Mononuclear cell (primary cell): ENCODE results near the gene SLC38A10. TPM values are rescaled to one million over a fixed set of nuclear protein-coding genes. Genes with fewer than 3 reads are reported as not detected.

Source experiments
- H3K27me3 ChIP-seq: 2 replicates; pipeline ENCODE4 v1.6.0; 2011; ENCODE audit warnings: low read length, control low read depth; ENCODE audit not compliant: insufficient read depth
- H3K4me1 ChIP-seq: 2 replicates; pipeline ENCODE4 v1.5.1; 2011; ENCODE audit warnings: mild to moderate bottlenecking, low read length, control low read depth; ENCODE audit not compliant: insufficient read depth
- H3K4me3 ChIP-seq: 2 replicates; pipeline ENCODE4 v1.5.1; 2011; ENCODE audit warnings: mild to moderate bottlenecking, low read length, moderate library complexity
- H3K9me3 ChIP-seq: 2 replicates; pipeline ENCODE4 v1.5.1; 2011; ENCODE audit warnings: low read depth, mild to moderate bottlenecking, control low read depth, low read length
- total RNA-seq: library from RNA; depleted of rRNA; stranded (reverse); fragments of >200 nt; gene quantifications from one replicate; pipeline ENCODE4 v1.2.3, GENCODE V29; 2012

The SLC38A10 gene
- total RNA-seq, 1 donor, result 30.9 TPM

DNA sequence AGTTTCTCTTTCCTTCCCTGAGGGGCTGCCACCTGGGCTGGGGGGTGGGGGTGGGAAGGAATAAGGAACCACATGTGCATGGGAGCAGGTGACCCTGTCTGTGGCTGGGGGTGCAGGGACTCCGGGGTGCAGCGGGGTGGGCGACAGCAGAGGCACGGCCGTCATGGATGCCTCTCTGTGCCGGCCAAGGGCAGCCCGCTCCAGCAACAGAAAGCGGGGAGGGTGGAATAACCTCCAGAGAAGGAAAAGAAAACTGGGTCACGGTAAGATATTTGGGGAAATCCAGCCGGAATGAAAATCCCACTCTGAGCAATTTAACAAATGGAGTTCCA lies 51.8 kb downstream of the SLC38A10 start:
- H3K9me3 ChIP-seq, result no peaks in the 10 kb centered on the region
- peaks cover 18% of the 10 kb centered on the region for H3K4me1 ChIP-seq
- no peak overlapping the region for H3K4me3 ChIP-seq
- H3K27me3 ChIP-seq, result no peaks in the 10 kb centered on the region

DNA sequence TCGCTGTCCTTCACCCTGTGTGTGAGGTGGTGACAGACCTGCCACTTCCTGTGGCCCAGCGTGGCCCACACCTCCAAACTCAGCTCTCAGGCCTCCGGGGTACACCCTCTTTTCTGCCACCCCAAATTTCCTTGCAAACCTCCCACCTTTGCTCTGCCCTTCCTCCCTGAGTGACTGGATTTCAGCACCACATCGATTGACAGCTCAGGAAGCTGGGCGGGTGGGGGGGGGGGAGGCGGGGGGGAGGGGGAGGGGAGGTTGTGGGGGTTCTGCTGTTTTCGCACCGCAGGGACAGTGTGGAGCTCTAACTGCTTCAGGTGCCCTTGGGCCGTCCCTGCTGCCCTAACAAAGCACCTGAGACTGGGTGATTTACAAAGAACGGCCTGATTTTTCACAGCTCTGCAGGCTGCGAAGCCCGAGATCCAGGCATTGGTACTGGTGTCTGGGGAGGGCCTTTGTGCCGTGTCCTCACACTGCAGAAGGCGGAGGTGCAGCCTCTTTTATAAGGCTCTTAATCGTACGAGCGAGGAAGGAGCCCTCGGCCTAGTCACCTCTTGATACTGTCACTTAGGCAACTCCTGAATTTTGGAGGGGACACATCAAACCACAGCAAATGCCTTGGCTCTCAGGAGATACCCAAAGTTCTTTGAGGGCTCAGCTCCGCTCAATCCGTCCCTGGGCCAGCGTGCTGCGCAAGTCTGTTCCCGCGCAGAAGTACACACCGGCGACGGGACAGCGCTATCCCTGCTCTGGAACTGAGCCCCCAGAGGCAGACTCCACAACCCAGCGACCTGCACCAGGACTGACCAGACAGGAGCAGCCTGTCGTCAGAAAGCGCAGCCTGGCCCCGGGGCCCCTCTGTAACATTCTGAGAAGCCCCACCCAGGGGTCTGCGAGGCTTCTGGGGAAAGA lies 52.4 kb downstream of the SLC38A10 start:
- Histone ChIP-seq H3K27me3 (no peaks in the 10 kb centered on the region), H3K4me3 (no peak overlapping the region), H3K9me3 (no peaks in the 10 kb centered on the region), H3K4me1 (peaks cover 24% of the 10 kb centered on the region)

DNA sequence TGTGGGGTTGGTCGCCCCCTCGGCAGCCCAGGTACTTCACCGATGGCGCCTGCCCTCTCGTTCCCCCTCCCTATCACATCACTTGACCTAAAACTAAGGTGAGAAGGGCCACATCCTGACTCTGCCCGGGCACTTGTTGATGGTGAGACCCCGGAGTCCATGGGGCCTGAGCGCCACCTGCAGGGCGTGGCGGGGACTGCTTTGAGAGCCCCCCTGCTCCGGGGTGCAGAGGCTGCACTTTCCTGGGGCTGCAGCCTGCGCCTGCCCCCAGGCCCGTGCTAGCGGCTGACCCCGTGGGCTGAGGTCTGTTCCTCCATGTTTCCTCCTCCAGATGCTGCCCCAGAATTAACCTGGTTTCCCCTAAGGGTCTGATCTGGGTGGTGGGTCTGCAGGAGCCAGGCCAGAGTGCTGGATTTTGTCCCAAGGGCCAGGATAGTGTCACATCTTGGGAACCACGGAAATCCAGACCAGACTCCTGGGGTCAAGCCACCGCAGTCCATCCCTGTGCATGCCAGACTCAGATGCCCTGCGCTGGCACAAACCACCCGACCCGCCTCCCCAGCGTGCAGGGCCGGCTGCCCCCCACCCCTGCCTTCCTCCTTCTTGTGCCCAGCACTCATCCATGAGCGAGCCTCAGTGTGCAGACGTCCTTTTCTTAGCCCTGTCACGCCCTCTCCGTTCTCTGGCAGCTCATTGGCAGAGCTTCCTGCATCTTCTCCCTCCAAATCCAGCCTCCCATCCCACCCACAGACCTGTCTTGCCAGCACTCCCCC lies 53.3 kb downstream of the SLC38A10 start:
- Histone ChIP-seq H3K4me3 (no peak overlapping the region), H3K9me3 (no peaks in the 10 kb centered on the region), H3K4me1 (peaks cover 32% of the 10 kb centered on the region), H3K27me3 (no peaks in the 10 kb centered on the region)

DNA sequence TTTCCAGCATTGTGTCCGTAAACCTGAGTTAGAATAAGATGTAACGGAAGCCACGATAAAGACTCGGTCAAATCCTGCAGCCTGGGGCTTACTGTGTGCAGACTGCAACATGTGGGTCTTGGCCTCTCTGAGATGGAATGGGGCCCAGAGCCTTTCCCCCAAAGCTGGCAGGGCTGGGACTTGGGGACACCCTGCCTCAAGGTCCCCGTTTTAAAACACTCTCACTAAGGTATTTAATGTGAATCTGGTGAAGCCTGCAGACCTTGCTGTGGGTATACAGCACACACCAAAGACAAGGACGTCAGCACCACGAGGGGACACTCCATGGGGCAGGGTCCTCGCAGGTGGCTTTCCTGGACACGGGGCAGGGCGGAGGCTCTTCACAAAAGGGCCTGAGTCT lies 53.9 kb downstream of the SLC38A10 start:
- Histone ChIP-seq H3K4me1 (peaks cover 36% of the 10 kb centered on the region), H3K9me3 (no peaks in the 10 kb centered on the region)

DNA sequence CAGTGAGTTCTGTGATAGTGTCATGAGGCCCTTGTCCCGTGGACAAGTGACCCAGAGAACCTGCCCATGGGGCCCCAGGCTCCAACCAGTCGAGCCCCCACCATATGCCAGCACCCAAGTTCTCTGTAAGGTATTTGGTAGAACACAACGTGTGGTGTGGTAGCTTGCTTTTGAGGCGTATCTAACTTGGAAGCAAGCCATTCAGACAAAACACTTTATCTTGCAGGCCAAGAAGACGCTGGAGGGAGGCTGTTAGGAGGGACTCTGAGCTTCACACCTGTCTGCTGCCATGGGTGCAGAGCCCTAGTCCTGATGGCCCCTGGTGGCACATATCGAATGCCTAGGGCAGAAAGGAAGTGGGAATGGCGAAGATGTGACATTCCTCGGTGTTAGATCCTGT lies 54.3 kb downstream of the SLC38A10 start:
- peaks cover 36% of the 10 kb centered on the region for H3K4me1 ChIP-seq
- no peaks in the 10 kb centered on the region for H3K27me3 ChIP-seq
- H3K9me3 ChIP-seq, result no peaks in the 10 kb centered on the region

More for the DNA sequence above, 53.9 kb downstream of the SLC38A10 start:
- Histone ChIP-seq H3K4me3 (no peak overlapping the region), H3K27me3 (no peaks in the 10 kb centered on the region)

DNA sequence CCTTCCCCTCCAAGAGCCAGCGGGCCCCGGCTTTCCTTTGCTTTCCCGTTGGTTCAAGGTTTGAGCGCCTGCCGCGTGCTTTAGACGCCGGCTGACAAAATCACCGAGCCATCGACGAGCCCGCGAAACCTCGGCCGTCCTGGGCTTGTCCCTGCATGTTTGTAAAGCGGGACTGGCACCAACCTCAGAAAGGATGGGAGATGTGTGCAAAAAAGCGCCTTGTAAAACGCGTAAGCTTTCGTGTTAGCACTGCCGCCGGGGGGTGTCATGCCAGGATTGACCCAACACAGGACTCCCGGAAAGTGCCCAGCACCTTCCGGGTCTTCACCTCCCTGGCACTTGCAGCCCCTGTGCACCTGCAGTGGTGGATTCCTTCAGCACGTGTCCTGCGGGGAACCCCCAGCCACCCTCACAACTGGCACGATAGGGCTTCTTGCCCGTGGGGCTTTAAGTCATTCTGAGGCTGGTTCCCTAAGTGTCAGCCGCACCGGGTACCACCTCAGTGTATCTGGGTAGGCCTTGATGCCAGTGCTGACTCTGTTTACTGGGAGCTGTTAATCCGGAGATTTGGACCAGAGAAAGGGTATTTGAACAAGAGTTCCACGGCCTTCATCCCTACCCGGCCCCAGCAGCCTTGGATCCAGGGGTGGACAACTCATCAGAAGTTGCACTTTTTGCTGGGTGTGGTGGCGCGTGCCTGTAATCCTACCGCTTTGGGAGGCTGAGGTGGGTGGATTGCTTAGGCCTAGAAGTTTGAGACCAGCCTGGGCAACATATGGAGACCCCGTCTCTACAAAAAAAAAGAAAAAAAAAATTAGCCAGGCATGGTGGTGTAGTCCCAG lies 55.2 kb downstream of the SLC38A10 start:
- Histone ChIP-seq H3K4me3 (peak overlapping the region; percentile 85), H3K4me1 (peaks cover 36% of the 10 kb centered on the region), H3K27me3 (no peaks in the 10 kb centered on the region), H3K9me3 (no peaks in the 10 kb centered on the region)

More for the DNA sequence above, 54.3 kb downstream of the SLC38A10 start:
- H3K4me3 ChIP-seq, result no peak overlapping the region

DNA sequence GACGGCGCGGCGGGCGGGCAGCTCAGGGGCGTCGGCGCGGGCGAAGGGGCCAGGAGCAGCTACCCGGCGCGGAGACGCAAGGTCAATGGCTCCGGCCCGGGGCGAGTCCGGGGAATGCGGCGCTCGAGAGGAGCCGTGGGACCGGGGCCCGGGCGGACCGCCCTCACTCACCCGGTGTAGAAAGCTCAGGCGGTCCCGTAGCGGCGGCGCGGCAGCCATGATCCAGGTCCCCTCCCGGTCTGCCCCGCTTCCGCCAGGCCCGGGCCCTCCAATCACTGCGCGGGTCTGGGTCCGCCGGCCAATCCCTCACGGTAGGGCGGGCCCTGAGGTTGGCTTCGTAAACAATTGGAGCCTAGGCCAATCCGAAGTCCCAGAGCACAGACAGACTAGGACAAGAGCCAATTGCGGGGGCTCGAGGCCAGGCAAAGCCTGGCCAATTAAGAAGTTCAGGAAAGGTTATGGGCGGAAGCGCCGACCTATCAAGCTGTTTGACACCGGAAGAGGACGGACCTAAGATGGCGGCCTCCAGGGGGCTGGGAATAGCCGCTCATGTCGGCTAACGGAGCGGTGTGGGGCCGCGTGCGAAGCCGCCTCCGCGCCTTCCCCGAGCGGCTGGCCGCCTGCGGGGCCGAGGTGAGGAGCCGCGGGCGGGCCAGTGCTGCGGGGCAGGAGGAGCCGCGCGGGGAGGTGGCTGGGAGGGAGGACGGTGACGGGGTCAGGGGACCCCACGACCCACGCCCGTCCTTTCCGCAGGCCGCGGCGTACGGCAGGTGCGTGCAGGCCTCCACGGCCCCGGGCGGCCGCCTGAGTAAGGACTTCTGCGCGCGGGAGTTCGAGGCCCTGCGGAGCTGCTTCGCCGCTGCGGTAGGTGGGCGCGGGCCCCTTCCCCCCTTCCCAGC lies 56.0 kb downstream of the SLC38A10 start, which contains the start of the genes NDUFAF8 and TEPSIN:
Gene NDUFAF8 (plus strand): TSS at position 504 of the 899 bp plus-strand sequence. CDS start 46 bp downstream, at position 550.
Gene TEPSIN (minus strand): TSS at position 241 of the 899 bp plus-strand sequence. CDS start 22 bp downstream, at position 219.
- H3K9me3 ChIP-seq, result no peaks in the 10 kb centered on the region
- H3K4me1 ChIP-seq, result peaks cover 36% of the 10 kb centered on the region

DNA sequence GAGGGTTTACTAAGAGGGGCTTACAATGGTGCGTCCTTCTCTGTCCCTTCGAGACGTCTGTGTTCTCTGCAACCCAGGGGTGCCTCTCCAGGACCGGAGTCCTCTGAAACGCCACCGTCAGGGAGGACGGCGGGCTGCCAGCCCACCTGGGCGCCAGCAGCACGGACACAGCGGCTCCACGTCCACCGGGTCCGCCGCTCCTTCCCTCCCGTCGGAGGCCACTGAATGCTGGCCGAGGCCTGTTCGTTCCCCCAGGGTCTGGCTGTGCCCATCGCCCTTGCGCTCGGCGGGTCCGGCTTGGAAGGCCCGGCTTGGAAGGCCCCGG lies 56.7 kb downstream of the SLC38A10 start:
- peak overlapping the region; percentile 85 for H3K4me3 ChIP-seq
- no peaks in the 10 kb centered on the region for H3K27me3 ChIP-seq
- H3K9me3 ChIP-seq, result no peaks in the 10 kb centered on the region
- H3K4me1 ChIP-seq, result peaks cover 36% of the 10 kb centered on the region

More for the DNA sequence above, 56.0 kb downstream of the SLC38A10 start, which contains the start of the genes NDUFAF8 and TEPSIN:
- Histone ChIP-seq H3K27me3 (no peaks in the 10 kb centered on the region), H3K4me3 (peak within 1 kb of the TSS; percentile 85)

DNA sequence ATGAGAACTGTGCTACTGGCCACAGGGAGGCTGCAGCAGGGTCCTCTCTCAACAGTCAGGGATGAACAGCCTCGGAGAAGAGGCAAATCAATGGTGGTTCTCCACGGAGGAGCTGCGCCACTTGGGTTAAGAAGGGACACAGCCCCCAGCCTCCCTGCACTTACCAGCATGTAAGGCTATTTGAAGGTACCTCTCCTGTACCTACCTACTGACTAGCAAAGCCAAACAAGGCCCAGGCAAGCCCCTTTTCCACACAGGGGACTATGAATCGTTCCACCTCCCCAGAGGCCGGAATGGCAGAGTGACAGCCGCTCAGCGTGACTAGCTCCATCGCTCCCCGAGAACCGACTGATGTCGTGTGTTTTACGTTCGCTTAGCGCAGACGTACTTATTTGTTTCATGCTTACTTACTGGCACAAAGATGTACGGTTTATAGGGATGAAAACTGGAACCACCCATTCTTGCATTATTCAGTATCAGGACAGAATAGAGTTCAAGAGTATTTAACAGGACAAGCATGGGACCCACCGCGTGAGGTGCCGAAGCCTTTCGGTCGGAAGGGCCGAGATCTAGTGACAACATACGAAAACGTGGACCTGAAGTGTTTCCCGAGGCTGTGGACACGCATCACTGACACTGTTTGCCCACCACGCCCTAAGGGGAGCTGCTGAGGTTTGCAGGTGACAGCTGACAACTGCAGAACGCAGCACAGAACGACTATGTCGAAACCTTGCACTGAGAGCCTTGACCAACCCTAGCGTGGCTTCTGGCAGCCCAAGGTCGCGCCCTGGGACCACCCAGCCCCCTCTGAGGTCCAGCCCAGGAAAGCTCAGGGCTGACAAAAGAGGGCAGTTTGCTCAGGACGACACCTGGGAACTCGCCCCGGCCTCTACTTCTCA lies 57.3 kb downstream of the SLC38A10 start:
- Histone ChIP-seq H3K4me1 (peaks cover 36% of the 10 kb centered on the region), H3K27me3 (no peaks in the 10 kb centered on the region), H3K4me3 (peak overlapping the region; percentile 85), H3K9me3 (no peaks in the 10 kb centered on the region)

DNA sequence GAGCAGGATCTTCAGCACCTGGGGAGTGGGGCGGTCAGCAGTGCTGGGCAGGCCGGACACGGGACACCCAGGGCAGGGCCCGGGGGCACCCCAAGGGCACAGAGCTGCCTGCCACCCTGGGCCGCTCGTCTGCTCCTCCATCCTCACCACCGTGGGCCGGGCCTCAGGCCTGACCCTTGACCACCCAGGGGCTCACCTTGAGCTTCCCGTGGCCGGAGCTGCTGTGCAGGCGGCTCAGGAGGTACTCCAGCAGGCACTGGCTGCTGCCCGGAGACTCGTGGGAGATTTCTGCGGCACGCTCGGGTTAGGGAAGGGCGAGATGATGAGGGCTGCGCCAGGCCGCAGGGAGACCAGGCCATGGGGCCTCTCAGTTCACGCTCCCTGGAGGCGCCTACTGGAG lies 58.3 kb downstream of the SLC38A10 start:
- Histone ChIP-seq H3K9me3 (no peaks in the 10 kb centered on the region), H3K4me1 (peaks cover 34% of the 10 kb centered on the region), H3K27me3 (no peaks in the 10 kb centered on the region), H3K4me3 (no peak overlapping the region)

DNA sequence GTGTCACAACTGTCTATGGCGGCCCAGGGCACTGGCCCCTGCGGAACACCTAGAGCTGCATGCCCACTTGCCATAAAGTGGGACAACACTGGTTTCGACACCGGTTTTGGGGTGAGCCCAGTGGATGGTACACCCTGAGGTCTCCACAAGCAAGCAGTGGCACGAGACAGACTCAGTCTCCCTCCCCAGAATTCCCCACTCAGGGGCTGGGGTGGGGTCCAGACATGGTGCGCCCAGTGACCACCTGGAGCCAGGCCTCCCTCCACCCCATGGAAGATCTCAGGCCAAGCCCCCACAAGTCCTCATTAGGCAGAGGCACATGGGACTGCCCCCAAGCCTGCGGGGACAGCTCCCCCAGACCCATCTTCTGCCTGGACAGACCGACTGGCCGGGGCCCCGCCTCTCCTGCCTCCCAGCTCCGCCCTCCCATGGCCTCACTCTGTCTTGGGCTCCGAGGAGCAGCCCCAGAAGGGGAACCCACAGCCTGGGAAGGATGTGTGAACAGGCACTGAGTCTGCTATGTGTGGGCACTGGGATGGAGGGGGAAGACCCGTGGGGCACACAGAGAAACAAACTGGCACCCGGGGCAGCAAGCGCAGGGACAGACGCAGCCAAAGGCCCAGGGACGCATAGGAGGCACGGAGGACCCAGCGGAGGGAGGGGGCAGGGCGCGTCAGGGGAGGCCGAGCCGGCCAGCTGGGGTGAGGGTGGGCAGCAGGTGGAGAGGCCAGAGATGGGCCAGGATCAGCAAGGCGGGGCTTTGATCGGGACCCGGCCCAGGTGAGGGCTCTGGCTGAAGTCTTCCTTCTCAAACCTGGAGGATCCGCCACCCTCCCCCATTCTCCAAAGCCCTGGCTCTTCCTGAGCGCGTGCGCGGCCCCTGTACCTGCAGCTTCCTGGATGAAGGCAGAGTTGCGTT lies 59.0 kb downstream of the SLC38A10 start:
- no peaks in the 10 kb centered on the region for H3K9me3 ChIP-seq
- H3K27me3 ChIP-seq, result no peaks in the 10 kb centered on the region
- no peak overlapping the region for H3K4me3 ChIP-seq
- H3K4me1 ChIP-seq, result peaks cover 32% of the 10 kb centered on the region
